K562 (cell line): ENCODE results near the gene CACNG7. TPM values are rescaled to one million over a fixed set of nuclear protein-coding genes. Genes with fewer than 3 reads are reported as not detected.

Experiments used
- BACH1 ChIP-seq: fragments of 200-800 bp; sonication (Bioruptor generic); IDR thresholded peaks from 2 replicates; pipeline ENCODE4 v1.6.1; 2016; ENCODE audit warnings: missing genetic modification characterization, missing compliant biosample characterization
- BMI1 ChIP-seq: fragments of 150-350 bp; IDR thresholded peaks from 2 replicates; pipeline ENCODE4 v1.6.1; 2014; ENCODE audit warnings: low read length
- C11orf30 ChIP-seq: fragments of 450-650 bp; IDR thresholded peaks from 2 replicates; pipeline ENCODE4 v1.6.1; 2016; ENCODE audit warnings: low read depth, mild to moderate bottlenecking
- CBX3 ChIP-seq, 2 experiments: IDR thresholded peaks; 1 replicate in 1 of 2; 2 replicates in 1 of 2; pipeline ENCODE4 v1.6.1; 2012; ENCODE audit warnings: inconsistent platforms in 2 of 2, low read length in 2 of 2, borderline replicate concordance in 1 of 2, control low read depth in 1 of 2
- CHD1 ChIP-seq: fragments of 200-600 bp; sonication (generic); IDR thresholded peaks from one replicate; pipeline ENCODE4 v1.6.1; 2012; ENCODE audit warnings: mild to moderate bottlenecking, moderate library complexity, low read length, inconsistent platforms
- ESRRA ChIP-seq: fragments of 450-650 bp; IDR thresholded peaks from 2 replicates; pipeline ENCODE4 v1.6.1; 2014; ENCODE audit warnings: low read depth, mild to moderate bottlenecking, moderate library complexity, borderline replicate concordance
- ETV1 ChIP-seq: fragments of 450-650 bp; conservative IDR thresholded peaks from 2 replicates; pipeline ENCODE4 v1.6.1; 2016; ENCODE audit warnings: missing genetic modification characterization, control low read depth, low read depth, missing compliant biosample characterization
- LEF1 ChIP-seq: fragments of 450-650 bp; IDR thresholded peaks from 2 replicates; pipeline ENCODE4 v1.6.1; 2016; ENCODE audit warnings: mild to moderate bottlenecking
- MAFF ChIP-seq: IDR thresholded peaks from 2 replicates; pipeline ENCODE4 v1.6.1; 2012; ENCODE audit warnings: low read length, improper control_type of control experiment
- PHB2 ChIP-seq: fragments of 450-650 bp; IDR thresholded peaks from 2 replicates; pipeline ENCODE4 v1.6.1; 2017; ENCODE audit warnings: low read depth
- POLR3A ChIP-seq: IDR thresholded peaks from 2 replicates; pipeline ENCODE4 v1.6.1; 2011; ENCODE audit warnings: borderline replicate concordance, mild to moderate bottlenecking, moderate library complexity; ENCODE audit not compliant: insufficient read length, insufficient read depth; ENCODE audit errors: extremely low read depth
- SIN3A ChIP-seq, 2 experiments: fragments of 150-350 bp in 1 of 2; IDR thresholded peaks; 2 replicates each; pipeline ENCODE4 v1.6.1; 2011 to 2016; ENCODE audit warnings: borderline replicate concordance in 2 of 2, low read depth in 2 of 2, low read length in 2 of 2, mild to moderate bottlenecking in 2 of 2, moderate library complexity in 2 of 2; ENCODE audit not compliant: control insufficient read depth in 1 of 2
- TBL1XR1 ChIP-seq, 2 experiments: IDR thresholded peaks; 2 replicates each; pipeline ENCODE4 v1.6.1; 2012; ENCODE audit warnings: improper control_type of control experiment in 2 of 2, low read length in 2 of 2, mild to moderate bottlenecking in 1 of 2
- TEAD2 ChIP-seq: fragments of 450-650 bp; IDR thresholded peaks from 2 replicates; pipeline ENCODE4 v1.6.1; 2016; ENCODE audit warnings: missing genetic modification characterization, control low read depth, missing compliant biosample characterization
- TRIM25 ChIP-seq: fragments of 450-650 bp; IDR thresholded peaks from 2 replicates; pipeline ENCODE4 v1.7.0; 2016; ENCODE audit warnings: borderline replicate concordance
- ZNF124 ChIP-seq: sonication (generic); formaldehyde crosslinking; IDR thresholded peaks from 2 replicates; pipeline ENCODE4 v1.8.1; 2022; ENCODE audit warnings: missing genetic modification reagents
- ZNF174 ChIP-seq: fragments of 250-450 bp; sonication (Bioruptor Pico); IDR thresholded peaks from 2 replicates; pipeline ENCODE4 v1.4.0; 2020; ENCODE audit warnings: mild to moderate bottlenecking
- ZNF311 ChIP-seq: fragments of 250-450 bp; sonication (Bioruptor Pico); IDR thresholded peaks from 2 replicates; pipeline ENCODE4 v1.4.0; 2020; ENCODE audit warnings: mild to moderate bottlenecking, moderate library complexity
- ZNF551 ChIP-seq: fragments of 250-450 bp; sonication (Bioruptor Pico); IDR thresholded peaks from 2 replicates; pipeline ENCODE4 v1.5.0; 2021; ENCODE audit warnings: mild to moderate bottlenecking, moderate library complexity
- ZNF79 ChIP-seq: fragments of 250-450 bp; sonication (Bioruptor Pico); IDR thresholded peaks from 2 replicates; pipeline ENCODE4 v1.4.0; 2020; ENCODE audit warnings: low read depth, mild to moderate bottlenecking, moderate library complexity
- ZSCAN29 ChIP-seq: fragments of 450-650 bp; IDR thresholded peaks from 2 replicates; pipeline ENCODE4 v1.6.1; 2017
- polyA plus RNA-seq, 8 experiments: library from polyadenylated mRNA; depleted of rRNA in 4 of 8; stranded (reverse) in 5 of 8; unstranded in 3 of 8; fragments of >200 nt; fragmentation: Nextera tagmentation in 2 of 8; fragmentation: Illumina TruSeq in 1 of 8; extraction: Ambion mirVana in 2 of 8; extraction: Trizol in 1 of 8; gene quantifications; 2 replicates each; pipeline versions ENCODE4 v1.2.1 to v1.2.3, GENCODE V29; 2011 to 2014; ENCODE audit warnings: inconsistent platforms in 1 of 8, missing spikeins in 1 of 8
- total RNA-seq, 7 experiments: library from RNA; depleted of rRNA in 6 of 7; stranded (reverse); fragments of >200 nt in 6 of 7; fragmentation: Illumina TruSeq in 2 of 7; extraction: Trizol in 2 of 7; gene quantifications; 2 replicates each; pipeline versions ENCODE4 v1.2.1 to v1.2.3, GENCODE V29; 2011 to 2021; ENCODE audit warnings: low replicate concordance in 1 of 7
- TF ChIP-seq, protein P1 (sequence below): IDR thresholded peaks from 2 replicates; pipeline ENCODE4 v1.6.1; 2016; ENCODE audit warnings: missing genetic modification characterization, missing compliant biosample characterization
- TF ChIP-seq, protein P2 (sequence below): fragments of 450-650 bp; conservative IDR thresholded peaks from 2 replicates; pipeline ENCODE4 v1.6.1; 2016; ENCODE audit warnings: missing genetic modification characterization, low read depth, mild to moderate bottlenecking, missing compliant biosample characterization, moderate library complexity
- TF ChIP-seq, protein P3 (sequence below): sonication (generic); formaldehyde crosslinking; IDR thresholded peaks from 2 replicates; pipeline ENCODE4 v1.8.0; 2022; ENCODE audit warnings: mild to moderate bottlenecking, missing genetic modification reagents

The CACNG7 gene
- total and polyA plus RNA-seq, 9 of the 15 experiments (the other 6 are each of a cell fraction or from before 2014, with no cell fraction given) = not detected

DNA sequence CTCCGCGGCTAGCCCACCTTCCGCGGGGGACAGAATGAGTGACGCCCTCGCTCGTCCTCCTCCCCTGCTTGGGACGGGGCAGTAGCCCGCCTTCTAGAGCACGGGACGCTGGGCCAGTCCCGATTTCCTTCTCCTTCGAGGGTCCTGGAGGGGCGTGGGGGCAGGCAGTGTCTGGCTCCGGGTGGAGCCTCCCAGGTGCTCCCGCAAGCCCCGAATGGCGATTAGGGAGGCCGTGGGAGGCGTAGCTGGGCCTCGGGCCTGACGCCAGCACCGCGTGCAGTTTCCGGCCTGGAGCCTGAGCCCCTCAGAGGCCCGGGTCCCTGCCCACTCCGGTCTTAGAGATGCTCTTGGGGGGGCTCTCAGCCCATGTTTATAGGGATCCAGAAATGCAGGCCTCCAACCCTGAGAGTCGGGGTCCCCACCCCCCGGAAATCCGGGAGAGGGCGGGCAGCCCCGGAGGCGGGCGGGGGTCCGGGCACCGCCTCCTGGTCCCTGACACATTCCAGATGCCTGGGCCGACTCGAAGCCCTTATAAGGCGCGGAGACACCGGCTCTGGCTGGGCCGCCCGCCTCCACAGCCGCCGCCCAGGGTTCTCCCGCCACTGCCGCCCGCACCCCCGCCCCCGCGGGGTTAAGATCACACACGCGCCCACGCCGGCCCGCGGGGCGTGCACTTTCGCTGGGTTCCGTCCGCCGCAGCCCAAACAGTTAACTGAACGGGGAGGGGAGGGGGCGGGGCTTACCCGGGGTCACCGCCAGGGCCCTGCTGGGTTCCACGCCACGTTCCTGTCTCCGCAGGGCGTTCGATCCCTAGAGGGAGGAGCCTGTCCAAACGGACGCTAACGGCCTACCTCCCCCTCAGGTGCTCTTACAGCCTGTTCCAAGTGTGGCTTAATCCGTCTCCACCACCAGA lies 39.9 kb upstream of the CACNG7 start (continued):
- TF ChIP-seq ESRRA (peak; percentile 34; the same call in 1 of the 2 replicates), ZSCAN29 (no peak), CHD1 (peak; percentile 57), ZNF79 (CRISPR knock-in tag) (no peak), TBL1XR1 (IDR thresholded peaks at IDR 0.05; ENCODE audit: low read length in 2 of 2) (peak in 1 of 2 experiments; percentile 44; a peak in 2 of 4 replicates), BMI1 (no peak), ZNF551 (CRISPR knock-in tag) (no peak), BACH1 (no peak), ETV1 (tag) (peak; percentile 77), CBX3 (IDR thresholded peaks at IDR 0.05; ENCODE audit: borderline replicate concordance in 1 of 2, low read length in 2 of 2) (0 out of 3 replicates have a peak, but pooled peaks of 1 of the 2 experiments have one; percentile 13), ZNF124 (CRISPR knock-in tag) (no peak), TRIM25 (no peak), POLR3A (no peak), LEF1 (peak; percentile 63; the same call in 1 of the 2 replicates), ZNF311 (CRISPR knock-in tag) (no peak), C11orf30 (no peak), PHB2 (no peak), TEAD2 (tag) (no peak), ZNF174 (no peak), MAFF (no peak), SIN3A (IDR thresholded peaks at IDR 0.05; ENCODE audit: borderline replicate concordance in 2 of 2, control insufficient read depth in 1 of 2, low read depth in 2 of 2, low read length in 2 of 2) (peak; percentile 50 to 68; a peak in 3 of 4 replicates)
- TF ChIP-seq, protein P1, sequence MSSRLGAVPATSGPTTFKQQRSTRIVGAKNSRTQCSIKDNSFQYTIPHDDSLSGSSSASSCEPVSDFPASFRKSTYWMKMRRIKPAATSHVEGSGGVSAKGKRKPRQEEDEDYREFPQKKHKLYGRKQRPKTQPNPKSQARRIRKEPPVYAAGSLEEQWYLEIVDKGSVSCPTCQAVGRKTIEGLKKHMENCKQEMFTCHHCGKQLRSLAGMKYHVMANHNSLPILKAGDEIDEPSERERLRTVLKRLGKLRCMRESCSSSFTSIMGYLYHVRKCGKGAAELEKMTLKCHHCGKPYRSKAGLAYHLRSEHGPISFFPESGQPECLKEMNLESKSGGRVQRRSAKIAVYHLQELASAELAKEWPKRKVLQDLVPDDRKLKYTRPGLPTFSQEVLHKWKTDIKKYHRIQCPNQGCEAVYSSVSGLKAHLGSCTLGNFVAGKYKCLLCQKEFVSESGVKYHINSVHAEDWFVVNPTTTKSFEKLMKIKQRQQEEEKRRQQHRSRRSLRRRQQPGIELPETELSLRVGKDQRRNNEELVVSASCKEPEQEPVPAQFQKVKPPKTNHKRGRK = no peak
- TF ChIP-seq, protein P2, sequence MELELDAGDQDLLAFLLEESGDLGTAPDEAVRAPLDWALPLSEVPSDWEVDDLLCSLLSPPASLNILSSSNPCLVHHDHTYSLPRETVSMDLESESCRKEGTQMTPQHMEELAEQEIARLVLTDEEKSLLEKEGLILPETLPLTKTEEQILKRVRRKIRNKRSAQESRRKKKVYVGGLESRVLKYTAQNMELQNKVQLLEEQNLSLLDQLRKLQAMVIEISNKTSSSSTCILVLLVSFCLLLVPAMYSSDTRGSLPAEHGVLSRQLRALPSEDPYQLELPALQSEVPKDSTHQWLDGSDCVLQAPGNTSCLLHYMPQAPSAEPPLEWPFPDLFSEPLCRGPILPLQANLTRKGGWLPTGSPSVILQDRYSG = no peak
- TF ChIP-seq, protein P3, sequence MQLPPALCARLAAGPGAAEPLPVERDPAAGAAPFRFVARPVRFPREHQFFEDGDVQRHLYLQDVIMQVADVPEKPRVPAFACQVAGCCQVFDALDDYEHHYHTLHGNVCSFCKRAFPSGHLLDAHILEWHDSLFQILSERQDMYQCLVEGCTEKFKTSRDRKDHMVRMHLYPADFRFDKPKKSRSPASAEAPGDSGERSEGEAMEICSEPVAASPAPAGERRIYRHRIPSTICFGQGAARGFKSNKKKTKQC (CRISPR knock-in tag) = no peak
